Type B pancreatic cell (in vitro differentiated cells): ENCODE data around the gene GAREM1. TPM values are rescaled to one million over a fixed set of nuclear protein-coding genes. Genes with fewer than 3 reads are reported as not detected.

ENCODE experiments used
- DNase-seq: peaks from one replicate; pipeline ENCODE4 v3.0.0; 2021; ENCODE audit warnings: mixed read lengths; ENCODE audit not compliant: unreplicated experiment; ENCODE audit errors: extremely low spot score
- H3K27ac Mint-ChIP-seq: 2 replicates; pipeline ENCODE4 v1.8.0; 2021; ENCODE audit warnings: mild to moderate bottlenecking, mixed read lengths
- H3K27me3 Mint-ChIP-seq: 2 replicates; pipeline ENCODE4 v1.8.0; 2021; ENCODE audit warnings: mixed read lengths
- H3K36me3 Mint-ChIP-seq: 2 replicates; pipeline ENCODE4 v1.8.0; 2021; ENCODE audit warnings: mixed read lengths
- H3K4me1 Mint-ChIP-seq: one replicate; pipeline ENCODE4 v1.8.0; 2021; ENCODE audit warnings: mixed read lengths; ENCODE audit not compliant: unreplicated experiment
- H3K4me3 Mint-ChIP-seq: 2 replicates; pipeline ENCODE4 v1.8.0; 2021; ENCODE audit warnings: mild to moderate bottlenecking, mixed read lengths
- H3K9me3 Mint-ChIP-seq: 2 replicates; pipeline ENCODE4 v1.8.0; 2021; ENCODE audit warnings: mixed read lengths
- total RNA-seq: library from RNA; stranded (reverse); gene quantifications from 2 replicates; pipeline ENCODE4 v1.2.1, GENCODE V29; 2021; ENCODE audit warnings: low replicate concordance
- TF ChIP-seq, protein P1 (sequence below): fragments of 200-600 bp; sonication (generic); conservative IDR thresholded peaks from 2 replicates; pipeline ENCODE4 v1.5.0; 2021; ENCODE audit warnings: antibody characterized with exemption, mild to moderate bottlenecking

The GAREM1 gene
- total RNA-seq, 1 donor from 2014 or later: 17.8 TPM

DNA sequence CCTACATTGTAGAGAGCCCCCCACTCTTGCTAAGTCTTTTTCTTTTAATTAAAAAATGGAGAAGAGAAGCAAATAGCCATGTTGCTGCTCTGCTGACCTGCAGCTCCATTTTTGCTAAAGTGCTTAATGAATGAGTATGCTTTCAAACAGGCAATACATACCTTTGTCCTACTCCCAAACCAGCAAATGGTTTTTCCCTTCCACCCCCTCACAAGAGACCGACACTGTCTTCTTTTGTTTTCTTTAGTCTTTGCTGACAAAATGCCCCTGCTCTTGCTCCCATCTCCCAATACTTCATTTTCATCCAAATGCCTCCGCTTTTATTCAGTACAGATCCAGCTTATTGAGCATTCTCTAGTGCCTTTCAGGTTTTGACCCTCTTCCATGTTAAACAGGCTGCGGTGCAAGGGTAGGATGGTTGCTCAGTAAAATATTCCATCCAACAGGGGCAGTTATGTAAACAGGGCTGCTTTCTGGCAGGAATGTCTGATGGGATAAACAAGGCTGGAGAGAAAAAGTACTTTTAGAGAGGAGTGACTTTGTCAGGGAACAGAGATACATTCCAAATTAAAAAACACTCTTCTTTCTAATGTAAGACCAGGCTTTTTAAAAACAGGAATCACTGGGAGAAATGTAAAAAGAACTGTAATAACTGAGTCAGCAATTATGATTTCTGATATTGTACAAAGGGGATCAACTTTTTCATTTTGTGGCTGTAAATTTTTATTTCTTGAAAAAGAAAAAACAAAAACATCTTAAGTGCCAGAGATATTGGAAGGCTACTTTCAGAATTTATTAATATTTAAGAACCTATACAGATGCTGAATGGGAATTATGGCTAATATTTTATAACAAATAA is 144.0 kb downstream of the GAREM1 start:
- TF ChIP-seq, protein P1, sequence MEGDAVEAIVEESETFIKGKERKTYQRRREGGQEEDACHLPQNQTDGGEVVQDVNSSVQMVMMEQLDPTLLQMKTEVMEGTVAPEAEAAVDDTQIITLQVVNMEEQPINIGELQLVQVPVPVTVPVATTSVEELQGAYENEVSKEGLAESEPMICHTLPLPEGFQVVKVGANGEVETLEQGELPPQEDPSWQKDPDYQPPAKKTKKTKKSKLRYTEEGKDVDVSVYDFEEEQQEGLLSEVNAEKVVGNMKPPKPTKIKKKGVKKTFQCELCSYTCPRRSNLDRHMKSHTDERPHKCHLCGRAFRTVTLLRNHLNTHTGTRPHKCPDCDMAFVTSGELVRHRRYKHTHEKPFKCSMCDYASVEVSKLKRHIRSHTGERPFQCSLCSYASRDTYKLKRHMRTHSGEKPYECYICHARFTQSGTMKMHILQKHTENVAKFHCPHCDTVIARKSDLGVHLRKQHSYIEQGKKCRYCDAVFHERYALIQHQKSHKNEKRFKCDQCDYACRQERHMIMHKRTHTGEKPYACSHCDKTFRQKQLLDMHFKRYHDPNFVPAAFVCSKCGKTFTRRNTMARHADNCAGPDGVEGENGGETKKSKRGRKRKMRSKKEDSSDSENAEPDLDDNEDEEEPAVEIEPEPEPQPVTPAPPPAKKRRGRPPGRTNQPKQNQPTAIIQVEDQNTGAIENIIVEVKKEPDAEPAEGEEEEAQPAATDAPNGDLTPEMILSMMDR: no peak
- no peak overlapping the region for H3K4me3 Mint-ChIP-seq
- H3K36me3 Mint-ChIP-seq: peaks cover 4% of the 10 kb centered on the region
- no peaks in the 10 kb centered on the region for H3K27me3 Mint-ChIP-seq
- H3K4me1 Mint-ChIP-seq: peaks cover 13% of the 10 kb centered on the region
- no peak for DNase-seq
- H3K27ac Mint-ChIP-seq: no peak overlapping the region
- H3K9me3 Mint-ChIP-seq: no peaks in the 10 kb centered on the region

DNA sequence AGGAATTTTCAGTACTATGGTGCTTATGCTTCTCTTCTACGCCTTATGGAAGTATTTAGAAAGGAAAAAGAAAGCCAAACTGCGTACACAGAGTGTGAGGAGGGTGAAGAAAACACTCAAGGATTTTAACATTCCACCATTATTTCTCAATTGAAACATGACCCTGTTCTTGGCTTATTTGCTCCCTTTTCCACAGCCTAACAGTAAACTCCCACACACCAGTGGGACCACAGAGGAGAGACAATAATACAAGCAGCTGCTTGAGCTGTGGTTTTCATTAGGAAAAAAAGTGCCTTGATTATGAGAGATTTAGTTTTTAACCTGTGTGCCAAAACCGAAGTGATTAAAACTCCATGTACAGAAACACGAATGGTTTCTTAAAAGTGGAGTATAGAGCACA is 146.5 kb downstream of the GAREM1 start:
- Mint-ChIP-seq H3K9me3 (no peaks in the 10 kb centered on the region), H3K27ac (no peak overlapping the region), H3K27me3 (no peaks in the 10 kb centered on the region), H3K4me1 (peaks cover 13% of the 10 kb centered on the region), H3K4me3 (no peak overlapping the region), H3K36me3 (no peaks in the 10 kb centered on the region)
- no peak for DNase-seq
- TF ChIP-seq, protein P1: no peak

DNA sequence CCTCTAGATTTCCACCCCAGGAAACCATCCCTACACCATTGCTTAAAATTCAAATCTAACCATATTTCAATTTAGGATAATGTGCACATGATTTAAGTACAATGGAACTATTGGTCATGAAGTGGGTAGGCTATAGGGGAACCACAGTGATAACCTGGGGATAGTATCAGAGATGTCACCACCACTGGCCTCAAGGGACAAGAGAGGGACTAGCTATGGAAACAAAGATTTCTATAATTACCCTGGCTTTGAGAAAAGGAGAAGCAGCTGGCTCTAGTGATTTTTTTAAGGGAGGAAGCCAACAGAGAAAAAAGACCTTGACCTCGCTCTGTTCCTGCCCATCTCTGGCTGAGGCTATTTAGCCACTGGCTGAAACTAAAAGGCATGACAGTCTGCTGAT is 148.9 kb downstream of the GAREM1 start:
- TF ChIP-seq, protein P1: no peak
- no peak overlapping the region for H3K27ac Mint-ChIP-seq
- H3K4me1 Mint-ChIP-seq: peaks cover 12% of the 10 kb centered on the region
- H3K36me3 Mint-ChIP-seq: no peaks in the 10 kb centered on the region
- H3K4me3 Mint-ChIP-seq: no peak overlapping the region
- DNase-seq: no peak
- no peaks in the 10 kb centered on the region for H3K27me3 Mint-ChIP-seq
- H3K9me3 Mint-ChIP-seq: no peaks in the 10 kb centered on the region

DNA sequence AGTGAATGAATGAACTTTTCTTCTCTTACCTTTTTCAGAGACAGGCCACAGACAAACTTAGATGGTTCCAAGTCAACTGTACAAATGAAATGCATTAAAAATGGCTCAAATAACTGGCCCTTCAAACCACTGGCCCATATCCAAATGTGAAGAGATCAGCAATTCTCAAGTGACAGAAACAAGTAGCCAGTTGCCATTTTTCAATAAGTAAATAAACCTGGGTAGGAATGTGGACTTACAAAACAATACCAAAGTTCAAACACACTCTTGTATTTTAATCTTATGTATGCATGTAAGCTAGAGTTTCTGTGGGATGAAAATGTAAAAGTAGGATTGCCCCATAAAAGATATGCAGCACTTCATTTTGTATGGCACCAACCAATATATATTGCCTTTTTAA is 151.6 kb downstream of the GAREM1 start:
- H3K9me3 Mint-ChIP-seq: no peaks in the 10 kb centered on the region
- H3K4me3 Mint-ChIP-seq: no peak overlapping the region
- DNase-seq: no peak
- no peaks in the 10 kb centered on the region for H3K27me3 Mint-ChIP-seq
- peaks cover 1% of the 10 kb centered on the region for H3K4me1 Mint-ChIP-seq
- H3K27ac Mint-ChIP-seq: no peak overlapping the region
- TF ChIP-seq, protein P1: no peak
- no peaks in the 10 kb centered on the region for H3K36me3 Mint-ChIP-seq

DNA sequence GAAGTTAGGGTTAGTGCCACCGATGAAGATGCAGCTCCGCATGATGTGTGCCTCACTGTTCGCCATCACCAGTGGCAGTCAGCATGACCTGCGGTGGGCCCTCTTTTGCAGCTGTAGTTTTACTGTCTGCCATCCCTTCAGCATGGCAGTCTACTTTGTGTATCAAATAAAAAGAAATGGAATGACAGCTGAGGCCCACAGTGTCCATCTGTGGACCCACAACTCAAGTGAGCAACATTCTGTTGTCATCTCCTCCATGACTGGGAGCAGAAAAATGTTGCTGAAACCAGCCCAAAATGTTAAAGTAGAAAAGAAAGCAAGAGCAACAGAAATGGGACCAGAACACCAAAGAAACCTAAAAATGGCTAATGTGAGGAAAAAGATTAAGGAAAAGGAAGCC is 152.1 kb downstream of the GAREM1 start:
- no peaks in the 10 kb centered on the region for H3K9me3 Mint-ChIP-seq
- no peak overlapping the region for H3K27ac Mint-ChIP-seq
- no peak for DNase-seq
- TF ChIP-seq, protein P1: no peak
- H3K4me3 Mint-ChIP-seq: no peak overlapping the region
- no peaks in the 10 kb centered on the region for H3K27me3 Mint-ChIP-seq
- H3K36me3 Mint-ChIP-seq: no peaks in the 10 kb centered on the region
- no peaks in the 10 kb centered on the region for H3K4me1 Mint-ChIP-seq
